Kidney glomerular epithelial cell (primary cell): ENCODE results near the gene OR2V2.
"Not testable (repeated sequence)": the region's sequence is repeated elsewhere in the genome, so short reads cannot be mapped to it uniquely, and the experiment has no call there.

Experiments used
- DNase-seq: peaks from one replicate; lab custom pipeline; 2025; lab: John Stamatoyannopoulos, UW

Gene OR2V2

GRCh38 chr5:181114844-181115778, 32.3 kb upstream of the OR2V2 start:
- peak; percentile 21 for DNase-seq

- no peak for DNase-seq
Measured at GRCh38 chr5:181118369-181118768, 29.0 kb upstream of the OR2V2 start.

GRCh38 chr5:181119105-181119504, 28.3 kb upstream of the OR2V2 start:
- no peak for DNase-seq

GRCh38 chr5:181120306-181120705, 27.1 kb upstream of the OR2V2 start:
- DNase-seq: peak; percentile 4

- DNase-seq: no peak
Measured at GRCh38 chr5:181120761-181121160, 26.6 kb upstream of the OR2V2 start.

GRCh38 chr5:181121675-181122561, 25.5 kb upstream of the OR2V2 start:
- no peak for DNase-seq

- no peak for DNase-seq
Measured at GRCh38 chr5:181124526-181124925, 22.9 kb upstream of the OR2V2 start.

- DNase-seq: no peak
Measured at GRCh38 chr5:181126841-181127240, 20.5 kb upstream of the OR2V2 start.

- DNase-seq: no peak
Measured at GRCh38 chr5:181127456-181127855, 19.9 kb upstream of the OR2V2 start.

- DNase-seq: no peak
Measured at GRCh38 chr5:181127907-181128626, 19.3 kb upstream of the OR2V2 start.

- DNase-seq: no peak
Measured at GRCh38 chr5:181129601-181130000, 17.8 kb upstream of the OR2V2 start.

GRCh38 chr5:181130081-181130480, 17.3 kb upstream of the OR2V2 start:
- not testable (repeated sequence) for DNase-seq

GRCh38 chr5:181130832-181131496, 16.4 kb upstream of the OR2V2 start, which contains the start of gene OR2V1:
Gene OR2V1 (minus strand): TSS chr5:181131169. CDS start chr5:181125304, 5,865 bp downstream.
- no peak for DNase-seq

GRCh38 chr5:181131514-181131913, 15.9 kb upstream of the OR2V2 start:
- DNase-seq: no peak

- no peak for DNase-seq
Measured at GRCh38 chr5:181133083-181133482, 14.3 kb upstream of the OR2V2 start.

GRCh38 chr5:181133610-181134231, 13.7 kb upstream of the OR2V2 start:
- peak; percentile 19 for DNase-seq

- DNase-seq: no peak
Measured at GRCh38 chr5:181134259-181134658, 13.1 kb upstream of the OR2V2 start.

- DNase-seq: no peak
Measured at GRCh38 chr5:181136361-181136955, 10.9 kb upstream of the OR2V2 start.

- peak; percentile 4 for DNase-seq
Measured at GRCh38 chr5:181138258-181138657, 9.1 kb upstream of the OR2V2 start.

- no peak for DNase-seq
Measured at GRCh38 chr5:181140766-181141165, 6.6 kb upstream of the OR2V2 start.

- DNase-seq: no peak
Measured at GRCh38 chr5:181142054-181142453, 5.3 kb upstream of the OR2V2 start.
